Skeletal muscle cell (primary cell): ENCODE measurements around the gene SPRED1.

Experiments
- DNase-seq: peaks from one replicate; pipeline ENCODE4 v3.0.0-alpha.2; 2010; ENCODE audit warnings: low read depth
- H3K4me3 ChIP-seq: 2 replicates; pipeline ENCODE4 v1.5.1; 2011; ENCODE audit warnings: low read depth, mild to moderate bottlenecking, control low read depth, low read length, moderate library complexity

Gene SPRED1

GRCh38 chr15:38324939-38325647 lies 72.5 kb downstream of the SPRED1 start:
- no peak overlapping the region for H3K4me3 ChIP-seq
- DNase-seq = no peak

- no peak for DNase-seq
- no peak overlapping the region for H3K4me3 ChIP-seq
Measured at GRCh38 chr15:38325648-38325990, 73.0 kb downstream of the SPRED1 start.

DNA sequence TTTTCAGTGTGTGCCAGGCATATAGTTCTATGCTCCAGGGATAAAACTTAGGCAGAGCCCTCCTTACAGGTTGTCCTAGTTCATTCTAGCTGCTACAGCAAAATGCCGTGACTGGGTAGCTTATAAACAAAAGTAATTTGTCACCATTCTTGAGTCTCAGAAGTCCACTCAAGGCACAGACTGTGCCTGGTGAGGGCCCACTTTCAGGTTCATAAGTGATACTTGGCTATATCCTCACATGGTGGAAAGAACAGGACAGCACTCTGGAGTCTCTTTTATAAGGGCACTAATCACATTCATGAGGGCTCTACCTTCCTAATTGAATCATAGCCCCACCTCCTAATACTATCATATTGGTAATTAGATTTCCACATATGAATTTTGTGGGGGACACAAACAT lies 80.1 kb downstream of the SPRED1 start:
- DNase-seq = no peak
- H3K4me3 ChIP-seq = no peak overlapping the region

DNA sequence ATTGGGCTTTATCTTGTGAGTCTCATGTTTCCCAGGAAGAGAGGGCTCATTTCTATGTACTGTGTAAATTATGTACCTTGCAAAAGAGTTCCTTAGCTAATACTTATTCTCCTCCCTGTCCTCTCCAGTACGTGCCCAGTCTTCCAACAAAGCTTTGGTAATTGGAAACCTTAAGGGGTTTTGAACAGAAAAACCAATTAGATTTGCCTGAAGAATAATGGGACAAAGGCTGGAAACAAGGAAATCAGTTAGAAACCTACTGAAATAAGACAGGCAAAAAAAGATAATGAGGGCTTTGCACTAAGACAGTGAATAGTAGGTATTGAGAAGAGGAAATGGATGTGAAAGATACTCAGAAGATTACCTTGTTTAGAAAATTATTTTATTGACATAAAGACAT lies 82.5 kb downstream of the SPRED1 start:
- H3K4me3 ChIP-seq = no peak overlapping the region
- DNase-seq = no peak

GRCh38 chr15:38344351-38344750 lies 91.7 kb downstream of the SPRED1 start:
- no peak for DNase-seq
- no peak overlapping the region for H3K4me3 ChIP-seq

- DNase-seq = no peak
- no peak overlapping the region for H3K4me3 ChIP-seq
Measured at GRCh38 chr15:38349251-38349650, 96.6 kb downstream of the SPRED1 start.

- H3K4me3 ChIP-seq = no peak overlapping the region
Measured at GRCh38 chr15:38351466-38351865, 98.8 kb downstream of the SPRED1 start.

GRCh38 chr15:38354315-38354929 lies 101.8 kb downstream of the SPRED1 start:
- no peak overlapping the region for H3K4me3 ChIP-seq
- no peak for DNase-seq

More at GRCh38 chr15:38351466-38351865, 98.8 kb downstream of the SPRED1 start:
- no peak for DNase-seq

DNA sequence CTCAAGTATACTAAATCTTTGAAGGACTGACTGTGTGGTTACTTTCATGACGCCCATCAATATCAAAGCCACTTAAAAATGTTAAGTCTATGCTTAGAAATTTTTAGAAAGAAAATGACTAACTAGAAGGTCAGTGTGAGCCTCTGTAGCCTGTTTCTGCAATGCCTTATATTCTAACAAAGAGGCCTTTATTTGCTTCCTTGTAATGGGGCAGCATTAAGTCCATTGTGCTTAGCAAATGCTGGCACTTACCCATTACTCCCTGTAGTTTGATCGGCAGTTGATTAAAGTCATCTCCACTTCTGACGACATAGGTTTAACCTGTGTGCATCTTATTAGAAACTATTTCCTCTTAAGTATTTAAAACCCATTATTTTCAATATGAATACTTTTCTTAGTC lies 109.7 kb downstream of the SPRED1 start:
- no peak overlapping the region for H3K4me3 ChIP-seq

DNA sequence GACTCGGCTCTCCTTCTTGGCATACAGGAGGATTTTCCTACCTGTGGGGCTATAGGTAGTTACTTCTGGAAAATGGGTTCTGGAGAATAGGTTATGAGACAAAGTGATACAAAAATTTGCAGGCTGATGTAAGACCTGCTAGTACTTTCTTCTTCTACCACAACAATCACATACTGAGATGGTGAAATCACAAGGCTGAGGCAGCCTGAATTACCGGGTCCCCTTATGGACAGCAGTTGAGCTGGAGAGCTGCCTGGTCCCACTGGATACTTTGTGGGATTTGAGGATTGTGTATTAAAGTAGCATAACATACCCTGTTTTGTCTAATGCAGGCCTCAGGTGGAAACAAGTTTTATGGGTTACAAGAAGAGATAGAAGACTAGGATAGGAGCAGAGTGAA lies 114.8 kb downstream of the SPRED1 start:
- DNase-seq = peak; percentile 48

More for the DNA sequence above, 109.7 kb downstream of the SPRED1 start:
- DNase-seq = no peak

GRCh38 chr15:38369936-38370478 lies 117.4 kb downstream of the SPRED1 start:
- H3K4me3 ChIP-seq = no peak overlapping the region
- no peak for DNase-seq

More for the DNA sequence above, 114.8 kb downstream of the SPRED1 start:
- no peak overlapping the region for H3K4me3 ChIP-seq

DNA sequence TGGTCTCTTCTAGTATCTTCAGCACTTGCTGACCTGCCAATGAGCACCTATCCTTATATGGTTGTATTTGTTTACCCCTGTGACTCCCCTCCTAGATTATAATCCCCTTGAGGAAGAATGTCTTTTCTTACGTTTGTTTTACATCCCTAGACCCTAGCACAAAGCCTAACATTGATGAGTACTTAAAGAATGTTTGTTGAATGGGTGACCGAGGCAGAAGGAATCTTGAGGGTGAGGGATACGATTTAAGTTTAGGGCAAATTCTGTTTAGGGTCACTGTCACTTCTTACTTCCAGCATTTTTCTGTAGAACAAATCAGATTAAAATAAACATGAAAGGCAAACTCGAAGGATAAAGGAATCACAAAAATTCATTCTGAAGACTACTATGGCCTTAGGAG lies 120.4 kb downstream of the SPRED1 start:
- DNase-seq = no peak
- H3K4me3 ChIP-seq = no peak overlapping the region

DNA sequence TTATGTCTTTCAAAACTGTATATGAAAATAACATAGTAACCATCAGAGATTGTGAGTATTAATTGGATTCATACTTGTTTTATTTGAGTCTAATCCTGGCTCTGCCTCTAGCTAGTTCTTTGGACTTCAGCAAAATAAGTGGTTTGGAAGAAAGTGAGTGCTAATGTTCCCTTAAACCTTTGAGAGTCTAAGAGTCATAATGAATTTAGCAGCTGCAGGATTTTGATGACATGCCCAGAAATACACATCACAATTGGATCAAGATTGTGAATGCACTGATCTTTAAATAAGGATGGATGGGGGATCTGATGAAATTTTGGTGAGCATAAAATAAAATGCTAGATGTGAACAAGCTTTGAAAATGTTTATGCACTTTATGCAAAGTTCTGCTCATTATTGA lies 121.4 kb downstream of the SPRED1 start:
- no peak overlapping the region for H3K4me3 ChIP-seq
- DNase-seq = no peak

DNA sequence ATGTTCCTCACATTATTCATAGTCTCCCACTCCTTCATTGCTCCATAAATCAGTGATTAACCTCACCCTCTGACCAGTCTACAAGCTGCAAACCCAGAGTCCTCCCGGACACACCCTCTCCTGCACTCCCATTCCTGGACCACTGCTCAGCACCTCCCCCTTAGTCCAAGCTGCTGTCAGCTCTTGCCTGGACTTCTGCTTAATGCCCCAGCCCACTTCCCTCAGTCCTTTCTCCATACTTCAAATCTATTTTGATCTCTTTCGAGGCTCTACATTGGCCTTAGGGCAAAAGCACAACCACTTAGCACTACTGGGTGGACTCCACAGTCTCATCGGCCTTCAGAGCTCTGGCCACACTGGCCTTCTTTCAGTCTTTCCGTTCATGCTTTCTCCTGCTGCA lies 121.9 kb downstream of the SPRED1 start:
- DNase-seq = no peak
- no peak overlapping the region for H3K4me3 ChIP-seq

GRCh38 chr15:38376081-38376480 lies 123.4 kb downstream of the SPRED1 start:
- H3K4me3 ChIP-seq = no peak overlapping the region
- no peak for DNase-seq

- no peak overlapping the region for H3K4me3 ChIP-seq
- DNase-seq = no peak
Measured at GRCh38 chr15:38377636-38378035, 125.0 kb downstream of the SPRED1 start.

- peak; percentile 65 for DNase-seq
- H3K4me3 ChIP-seq = no peak overlapping the region
Measured at GRCh38 chr15:38378161-38378560, 125.5 kb downstream of the SPRED1 start.

DNA sequence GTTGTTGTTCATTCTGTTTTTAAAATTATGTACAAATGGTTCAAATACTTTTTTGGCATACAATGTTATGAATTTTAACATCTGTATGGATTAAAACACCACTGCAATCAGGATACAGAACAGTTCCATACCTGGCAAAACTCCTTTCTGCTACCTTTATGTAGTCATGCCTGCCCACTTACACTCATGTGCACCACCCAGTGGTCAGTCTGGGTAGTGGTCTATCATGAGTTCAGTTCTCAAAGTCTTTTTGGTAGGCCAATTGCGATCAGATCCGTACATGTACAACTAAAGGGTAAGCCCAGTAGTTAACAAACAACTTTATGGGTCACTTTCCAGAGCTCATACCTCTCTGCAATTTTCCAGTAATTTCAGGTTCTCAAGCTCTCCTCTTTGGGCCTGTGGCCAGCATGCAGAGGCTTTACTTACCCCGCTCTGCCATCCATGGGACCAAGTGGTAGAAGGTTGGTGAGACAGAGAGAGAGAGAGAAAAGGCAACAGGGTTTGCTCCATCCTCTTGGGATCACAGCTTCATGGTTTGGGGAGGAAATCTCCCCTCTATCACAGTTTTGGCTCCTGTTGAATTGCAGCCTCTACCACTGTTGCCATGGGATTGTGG lies 137.4 kb downstream of the SPRED1 start:
- no peak overlapping the region for H3K4me3 ChIP-seq
- no peak for DNase-seq

DNA sequence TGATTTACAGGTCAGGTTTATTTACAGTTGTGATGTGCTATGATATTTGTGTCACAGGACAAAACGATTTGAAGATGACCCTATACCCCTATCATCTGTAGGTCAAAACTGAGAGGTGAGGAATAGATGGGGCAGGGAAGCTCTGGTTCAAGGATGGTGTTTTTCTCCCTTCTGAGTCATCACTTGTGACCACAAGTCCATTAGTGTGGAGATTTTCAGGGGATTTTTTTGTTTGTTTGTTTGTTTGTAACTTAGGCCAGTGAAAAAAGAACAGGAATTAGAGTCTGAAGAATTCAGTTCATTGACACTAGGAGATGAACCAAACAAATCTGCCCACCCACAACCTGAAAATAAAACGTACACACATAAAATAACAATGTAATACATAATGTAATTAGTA lies 138.6 kb downstream of the SPRED1 start:
- H3K4me3 ChIP-seq = no peak overlapping the region
- no peak for DNase-seq

GRCh38 chr15:38398134-38398533 lies 145.5 kb downstream of the SPRED1 start:
- DNase-seq = peak; percentile 99
- H3K4me3 ChIP-seq = no peak overlapping the region

GRCh38 chr15:38401106-38401505 lies 148.5 kb downstream of the SPRED1 start:
- no peak overlapping the region for H3K4me3 ChIP-seq
- no peak for DNase-seq
